GM18870 (cell line): ENCODE measurements around the gene CBX8.

Experiments used
- ATAC-seq: cut with Tn5 transposase; IDR thresholded peaks from one replicate; pipeline ENCODE4 v1.9.1; 2021; ENCODE audit warnings: moderate library complexity; ENCODE audit not compliant: unreplicated experiment

CBX8 gene

DNA sequence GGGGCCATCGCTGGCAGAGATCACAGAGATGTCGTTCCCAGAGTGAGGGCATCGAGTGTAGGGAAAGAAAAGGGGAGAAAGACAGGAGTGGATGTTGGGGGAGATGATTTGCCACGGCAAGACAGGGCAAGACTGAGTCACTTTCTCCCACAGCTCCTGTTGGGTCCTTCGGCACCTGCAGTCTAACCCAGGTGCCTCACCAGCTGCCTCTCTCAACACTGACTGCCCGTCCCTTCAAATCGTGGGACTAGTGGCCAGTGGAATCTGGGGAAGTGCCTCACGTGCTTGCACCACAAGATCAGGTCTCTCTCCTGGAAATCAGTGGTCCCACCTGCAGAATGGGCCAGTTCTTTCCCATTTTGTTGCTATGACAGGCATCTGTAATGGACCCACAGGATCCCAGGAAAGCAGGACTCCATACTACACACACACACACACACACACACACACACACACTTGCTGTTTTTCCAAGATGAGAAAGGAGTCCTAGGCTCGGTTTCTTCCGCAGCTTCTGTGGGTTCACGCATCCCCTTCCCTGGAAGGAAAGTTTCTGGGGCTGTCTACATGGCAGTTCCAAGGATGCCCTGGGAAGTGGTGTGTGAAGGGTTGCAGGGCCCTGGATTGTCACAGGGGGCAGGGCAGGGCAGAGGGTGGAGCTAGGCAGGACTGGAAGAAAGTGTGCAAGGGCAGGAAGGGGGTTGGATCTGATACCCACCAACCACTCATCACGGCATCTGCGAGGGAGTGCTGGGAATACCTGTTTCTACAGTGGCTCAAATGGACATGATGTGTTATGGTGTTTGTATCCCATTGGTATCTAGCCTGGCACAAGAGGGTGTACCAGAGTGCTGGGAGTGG, 10.2 kb upstream of the CBX8 start:
- ATAC-seq = no peak

DNA sequence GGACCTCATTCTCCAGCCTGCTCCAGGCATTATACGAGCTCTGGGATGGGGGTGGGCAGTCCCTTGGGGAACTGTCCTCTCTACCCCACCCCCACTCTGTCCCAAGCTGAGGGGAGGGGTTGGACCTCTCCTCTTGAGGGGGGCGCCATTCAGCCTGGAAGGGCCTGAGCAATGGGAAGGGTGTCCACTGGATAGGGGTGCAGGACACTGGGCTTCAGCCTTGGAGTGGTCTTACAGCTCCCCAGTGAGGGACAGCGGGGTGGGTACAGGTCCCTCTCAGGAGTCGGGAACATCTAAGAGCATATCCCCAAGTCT, 9.5 kb upstream of the CBX8 start:
- ATAC-seq = no peak

DNA sequence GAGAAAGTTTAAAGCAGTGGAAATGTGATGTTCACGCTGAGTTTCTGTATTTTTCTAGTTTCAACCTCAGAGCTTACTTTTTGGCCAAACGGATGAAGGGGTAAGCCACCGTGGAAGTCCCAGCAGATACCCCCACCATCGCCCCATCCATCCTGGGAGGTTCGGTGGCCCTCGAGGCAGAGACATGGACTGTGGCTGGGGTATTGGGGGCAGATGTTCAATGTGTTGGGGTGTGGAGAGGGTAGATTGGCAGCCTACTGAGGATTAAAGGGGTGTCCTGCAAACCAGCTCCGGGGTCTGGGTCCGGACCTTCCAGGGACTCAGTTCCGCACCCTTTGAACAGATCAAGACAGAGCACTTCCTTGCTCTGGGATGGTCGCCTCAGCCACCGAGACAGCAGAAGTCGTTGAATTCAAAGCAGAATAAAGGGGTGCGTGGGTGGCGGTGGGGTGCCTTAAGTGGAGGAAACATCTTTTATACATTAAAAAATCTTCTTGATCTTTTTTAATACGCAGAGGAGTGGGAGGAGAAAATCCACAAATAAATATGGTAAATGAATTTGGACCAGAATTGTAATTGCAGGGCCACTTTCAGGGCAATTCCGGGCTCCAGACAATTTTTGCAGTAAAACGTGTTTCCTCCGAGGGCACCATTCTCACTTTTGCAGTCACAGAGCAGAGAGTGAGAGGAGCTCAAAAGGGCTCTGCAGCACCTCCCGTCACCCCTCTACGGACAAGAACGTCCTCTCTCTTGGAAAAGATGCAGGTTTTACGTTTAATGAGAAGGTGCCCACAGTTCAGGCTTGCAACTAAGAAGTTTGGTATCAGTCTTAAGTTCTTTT, 8.2 kb upstream of the CBX8 start:
- ATAC-seq = peak; percentile 8

DNA sequence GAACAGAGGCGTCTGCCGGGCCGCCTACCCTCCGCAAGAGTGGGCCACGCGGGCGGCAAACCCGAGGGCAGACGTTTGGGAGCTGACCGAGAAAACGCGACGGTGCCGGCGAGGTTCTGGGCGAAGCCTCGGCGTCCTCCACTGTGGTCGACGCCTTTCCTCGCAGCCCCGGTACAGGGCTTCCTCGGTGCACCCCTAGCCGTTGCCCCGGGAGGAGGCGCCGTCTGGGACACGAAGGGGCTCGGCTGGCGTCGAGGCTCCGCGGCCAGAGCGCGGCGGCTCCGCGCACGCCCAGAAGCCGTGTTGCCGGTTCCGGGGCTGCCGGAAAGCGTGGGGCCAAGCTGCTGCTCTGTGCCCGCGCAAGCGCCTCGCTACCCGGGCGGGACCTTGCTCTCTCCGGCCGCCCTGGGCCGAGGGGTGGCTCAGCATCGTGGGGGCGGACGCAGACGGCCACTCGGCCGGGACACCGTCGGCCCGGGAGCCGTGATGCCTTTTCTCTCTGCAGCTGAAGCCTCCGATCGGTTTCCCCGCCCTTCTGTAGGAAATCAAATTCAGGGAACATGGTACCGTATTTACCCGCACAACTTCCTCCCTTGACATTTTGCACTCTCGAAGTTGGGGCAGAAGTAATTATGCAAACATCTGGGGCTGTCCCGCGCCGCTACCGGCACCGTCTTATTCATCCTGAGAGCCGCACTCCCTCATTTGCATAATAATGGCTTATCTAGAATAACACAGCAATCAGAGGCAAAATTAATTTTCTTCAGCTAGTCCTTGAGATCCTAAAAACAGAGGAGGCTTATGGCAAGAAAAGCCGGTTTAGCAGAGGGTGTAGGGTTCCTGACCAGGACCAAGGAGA, 7.3 kb upstream of the CBX8 start:
- peak; percentile 62 for ATAC-seq

DNA sequence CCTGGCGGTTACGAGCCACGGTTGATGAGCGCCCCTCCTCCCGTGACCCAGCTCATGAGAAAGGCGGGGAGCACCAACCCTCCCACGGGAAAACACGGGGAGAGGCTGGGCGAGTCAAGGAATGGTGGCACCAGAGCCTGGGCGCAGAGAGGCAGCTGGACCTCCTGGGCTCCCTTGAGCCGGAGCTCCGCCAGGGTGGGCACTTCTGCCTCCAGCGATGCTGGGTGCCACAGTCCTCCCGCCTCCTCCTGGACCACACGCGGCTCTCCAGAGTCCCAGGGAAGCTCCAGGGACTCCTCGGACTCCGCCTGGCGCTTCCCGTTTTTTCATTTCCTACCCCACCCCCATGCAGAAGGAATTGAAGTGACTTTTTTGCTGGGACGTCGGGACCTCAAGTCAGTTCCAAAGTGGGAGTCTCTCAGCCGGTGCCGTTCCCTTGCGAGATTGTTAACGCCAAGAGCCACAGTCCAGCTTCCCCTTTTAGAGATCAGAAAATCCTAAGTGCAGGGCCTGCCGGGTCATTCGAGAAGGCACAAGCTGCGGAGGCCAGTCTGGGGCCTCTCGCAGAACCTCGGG, 6.6 kb upstream of the CBX8 start:
- no peak for ATAC-seq

DNA sequence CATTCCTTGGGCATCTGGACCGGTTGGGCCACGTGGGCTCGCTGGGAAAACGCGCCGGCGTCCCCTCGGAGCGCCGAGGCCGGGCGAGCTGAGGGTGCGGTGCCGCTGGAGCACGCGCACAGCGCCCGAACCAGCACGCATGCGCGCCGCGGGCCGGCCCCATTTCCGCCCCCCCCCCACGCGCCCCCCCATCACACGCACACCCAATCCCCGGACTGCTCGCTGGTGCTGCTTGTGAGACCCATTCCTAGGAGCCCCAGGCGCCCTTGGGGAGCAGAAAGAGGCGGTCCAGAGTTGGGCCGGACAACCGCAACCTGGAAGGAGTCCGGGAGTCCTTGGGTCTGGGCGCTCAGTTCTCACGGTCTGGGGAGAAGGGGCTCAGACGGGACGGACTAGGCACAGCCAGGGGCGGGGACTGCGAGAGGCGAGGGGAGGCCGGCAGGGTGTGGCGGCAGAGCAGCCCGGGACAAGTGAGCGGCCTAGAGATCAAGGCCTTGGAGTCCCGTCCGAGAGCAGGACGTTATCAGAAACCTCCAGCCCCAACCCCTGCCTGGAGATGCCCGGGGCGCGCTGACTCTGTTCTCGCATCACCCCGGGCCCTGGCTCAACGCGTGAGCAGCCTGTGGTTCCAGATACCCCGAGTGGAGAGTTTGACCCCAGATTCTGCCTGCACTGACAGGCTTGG, 6.0 kb upstream of the CBX8 start:
- ATAC-seq = no peak

DNA sequence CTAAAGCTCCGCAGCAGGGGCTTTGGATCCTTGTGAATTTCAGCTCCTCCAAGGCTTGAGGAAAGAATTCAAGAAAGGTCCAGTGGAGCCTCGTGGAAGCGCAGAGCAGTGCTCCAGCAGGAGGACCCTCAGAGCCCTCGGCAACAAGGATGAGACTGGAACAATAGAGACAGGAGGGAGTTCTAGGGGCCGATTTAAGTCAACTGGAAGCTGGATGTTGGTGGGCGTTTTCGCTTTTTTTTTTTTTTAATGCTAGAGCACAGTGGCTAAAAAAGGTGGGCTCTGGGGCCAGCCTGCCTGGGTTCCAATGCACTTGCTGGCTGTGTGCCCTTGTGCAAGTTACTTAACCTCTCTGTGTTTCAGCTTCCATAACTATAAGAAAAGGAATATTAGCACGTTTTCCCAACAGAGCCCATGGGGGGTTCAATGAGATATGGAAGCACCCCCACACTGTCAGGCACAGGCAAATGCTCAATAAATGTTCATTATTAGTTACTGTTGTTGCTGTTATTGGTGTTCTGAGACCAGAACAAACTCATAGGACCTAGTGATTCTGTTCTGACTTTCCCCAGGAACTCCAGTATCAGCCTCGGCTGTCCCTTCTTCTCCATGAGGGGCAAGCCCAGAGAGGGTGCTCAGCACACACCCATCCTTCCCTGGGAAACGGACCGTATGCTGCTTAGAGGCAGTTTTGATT, 5.3 kb upstream of the CBX8 start:
- ATAC-seq = no peak

DNA sequence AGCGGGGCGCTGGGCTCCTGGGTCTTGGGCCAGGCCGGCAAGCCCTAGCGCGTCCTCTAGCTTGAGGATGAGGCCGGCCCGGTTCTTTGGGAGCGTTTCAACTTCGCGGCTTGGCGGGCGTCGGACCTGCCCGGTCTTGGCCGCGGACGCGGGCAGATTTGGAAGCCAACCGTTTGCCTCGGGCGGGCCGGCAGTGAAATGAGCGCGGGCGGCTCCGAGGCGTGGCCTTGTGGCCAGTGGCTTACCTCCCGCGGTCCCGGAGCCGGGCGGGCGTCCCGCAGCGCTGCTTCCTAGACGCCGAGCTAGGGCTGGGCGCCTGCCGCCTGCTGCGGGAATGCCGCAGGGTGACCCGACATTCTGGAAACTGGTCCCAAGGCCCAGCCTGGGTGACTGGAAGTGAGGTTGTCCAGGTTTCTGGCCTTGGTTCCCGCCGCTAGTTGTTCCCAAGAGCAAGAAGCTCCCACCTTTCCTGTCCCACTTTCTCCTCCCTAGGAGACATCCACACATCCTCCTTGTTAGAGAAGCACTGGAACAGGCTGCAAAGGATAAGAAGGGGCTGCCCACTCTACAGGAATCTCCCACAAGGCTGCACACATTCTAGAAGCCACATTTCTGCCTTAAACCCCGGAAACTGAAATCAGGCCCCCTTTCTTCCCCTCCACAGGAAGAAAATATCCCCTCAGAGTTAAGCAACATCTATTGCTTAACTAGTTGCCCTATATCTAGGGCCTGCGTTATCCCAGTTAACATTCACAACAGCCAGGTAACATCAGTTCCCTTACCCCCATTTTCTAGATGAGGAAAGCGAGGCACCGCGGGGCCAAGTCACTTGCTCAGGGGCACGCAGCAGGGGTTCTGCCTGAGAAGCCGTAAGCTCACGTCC, 4.5 kb upstream of the CBX8 start:
- ATAC-seq = no peak

DNA sequence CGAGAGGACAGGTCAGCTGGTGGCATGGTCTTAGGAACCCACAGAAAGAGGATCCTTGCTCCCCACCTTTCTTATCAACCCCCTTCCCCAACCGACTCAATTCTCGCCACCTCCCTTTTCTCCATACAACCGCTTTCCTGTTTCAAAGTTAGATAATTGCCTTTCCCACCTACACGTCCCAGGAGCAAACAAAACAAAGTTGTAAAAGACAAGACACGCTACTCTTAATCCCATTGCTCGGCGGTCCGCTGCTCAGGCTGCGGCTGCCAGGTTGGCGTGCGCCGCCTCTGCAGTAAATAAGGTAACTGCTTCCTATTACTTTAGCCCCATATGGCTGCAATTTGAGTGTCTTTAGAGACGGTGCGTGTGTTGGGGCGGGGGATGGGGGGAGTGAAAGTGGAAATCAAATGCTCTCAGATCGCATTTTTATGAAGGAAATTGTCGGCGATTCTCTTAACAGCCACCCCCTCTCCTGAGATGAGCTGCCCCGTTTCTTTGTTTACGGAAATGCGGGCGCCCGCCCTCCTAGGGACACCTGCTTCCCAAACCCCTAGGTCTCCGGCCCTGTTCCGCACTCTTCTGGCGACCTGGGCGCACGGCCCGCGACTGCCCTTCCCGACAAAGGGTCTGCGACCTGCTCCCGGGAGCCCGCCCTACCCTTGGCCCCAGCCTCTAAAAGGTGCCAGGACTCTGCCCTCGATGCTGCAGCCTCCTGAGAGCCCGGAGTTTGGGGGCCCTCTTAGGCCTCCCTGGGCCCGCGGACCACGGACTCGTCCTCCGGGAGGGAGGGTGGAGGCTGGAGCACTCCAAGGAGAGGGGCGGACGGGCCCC, 3.7 kb upstream of the CBX8 start:
- ATAC-seq = no peak

DNA sequence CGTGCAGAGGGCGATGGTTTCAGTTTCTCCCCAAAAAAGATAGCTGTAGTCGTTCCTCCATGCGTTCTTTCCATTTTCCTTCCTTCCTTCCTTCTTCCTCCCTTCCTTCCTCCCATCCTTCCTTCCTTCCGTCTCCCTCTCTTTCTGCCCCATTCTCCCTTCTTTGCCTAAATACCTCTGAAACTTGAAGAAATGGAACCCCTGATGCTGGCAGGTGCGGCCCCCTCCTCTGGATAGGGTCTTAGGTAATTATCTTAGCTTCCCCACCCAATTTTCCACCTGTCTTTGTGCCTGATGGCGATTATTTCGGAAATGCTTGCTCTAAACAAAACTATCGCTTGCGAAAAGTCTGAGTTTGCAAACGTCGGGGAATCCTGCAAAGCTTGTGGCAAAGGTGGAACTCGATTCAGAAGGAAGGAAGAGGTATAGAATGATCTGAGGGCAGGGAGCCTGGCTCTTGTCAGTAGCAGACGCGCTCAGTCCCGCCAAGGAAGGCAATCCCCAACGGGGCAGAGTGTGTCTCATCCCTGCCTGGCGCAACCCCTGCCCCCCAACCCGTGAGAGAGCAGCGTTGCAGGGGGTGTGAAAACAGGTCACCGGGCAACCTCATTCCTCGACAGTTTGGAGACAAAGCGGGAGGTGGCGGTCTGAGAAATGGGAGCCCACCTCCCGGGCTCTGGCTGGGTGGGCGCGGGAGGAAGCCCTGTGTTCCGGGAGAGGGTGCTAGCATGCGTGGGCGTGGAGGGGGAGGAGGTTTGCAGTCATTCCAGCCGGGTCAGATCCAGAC, 2.9 kb upstream of the CBX8 start:
- ATAC-seq = no peak

DNA sequence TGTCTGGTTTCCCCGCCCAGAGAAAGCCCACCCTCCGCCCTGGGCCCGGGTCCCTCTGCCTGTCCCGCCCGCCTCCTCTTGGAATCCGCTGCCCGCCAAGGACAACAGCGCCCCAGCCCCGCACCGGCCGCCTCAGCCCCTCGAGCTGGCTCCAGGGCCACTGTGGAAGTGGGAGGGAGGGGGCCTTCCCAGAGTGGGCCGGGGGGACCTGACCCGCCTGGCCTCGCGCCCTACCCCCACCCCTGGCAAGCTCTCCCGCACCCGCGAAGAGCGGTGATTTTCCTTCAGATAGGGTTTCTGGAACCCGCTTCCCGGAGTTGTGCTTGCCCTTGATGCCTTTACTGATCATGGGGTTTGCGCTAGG, 2.3 kb upstream of the CBX8 start:
- ATAC-seq = no peak

DNA sequence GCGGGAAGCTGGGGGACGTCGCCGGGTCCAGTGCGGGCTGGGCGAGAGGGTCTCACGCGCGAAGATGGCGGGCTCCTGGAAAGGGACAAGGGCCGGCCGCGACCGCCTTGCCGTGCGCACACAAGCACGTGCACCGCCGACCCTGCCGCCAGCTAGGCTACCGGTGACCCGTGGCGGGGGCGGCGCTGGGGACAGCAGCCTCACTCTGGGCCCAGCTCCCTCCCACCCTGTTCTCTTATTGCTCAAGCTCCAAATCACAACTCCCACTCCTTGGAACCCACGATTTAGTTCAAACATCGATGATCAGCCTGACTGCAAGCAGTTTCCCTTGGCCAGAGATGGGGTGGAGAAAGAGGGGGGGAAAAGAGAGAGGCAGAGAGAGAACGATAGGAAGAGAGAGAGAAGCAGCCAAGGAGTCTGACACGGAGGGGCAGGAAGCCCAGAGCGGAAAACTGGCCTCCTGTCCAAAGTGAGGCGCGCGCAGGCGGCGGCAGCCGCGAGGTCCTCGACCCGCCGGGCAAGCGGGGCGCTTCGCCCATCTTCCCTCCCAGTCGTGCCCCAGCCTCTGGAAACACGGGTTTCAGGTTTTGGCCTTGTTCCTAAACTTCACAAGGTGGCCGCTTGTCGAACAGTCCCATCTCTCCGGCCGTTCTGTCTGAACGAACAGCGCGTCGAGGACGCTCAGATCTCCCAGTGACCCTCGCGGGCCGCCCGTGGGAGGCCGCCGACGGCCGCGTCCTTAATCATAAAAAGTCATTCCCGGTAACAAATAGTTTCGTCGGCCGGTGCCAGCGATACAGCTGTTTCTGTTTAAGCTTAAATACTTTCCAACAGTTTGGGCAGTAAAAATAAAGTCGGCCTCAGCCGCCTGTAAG, 1.7 kb upstream of the CBX8 start:
- no peak for ATAC-seq

DNA sequence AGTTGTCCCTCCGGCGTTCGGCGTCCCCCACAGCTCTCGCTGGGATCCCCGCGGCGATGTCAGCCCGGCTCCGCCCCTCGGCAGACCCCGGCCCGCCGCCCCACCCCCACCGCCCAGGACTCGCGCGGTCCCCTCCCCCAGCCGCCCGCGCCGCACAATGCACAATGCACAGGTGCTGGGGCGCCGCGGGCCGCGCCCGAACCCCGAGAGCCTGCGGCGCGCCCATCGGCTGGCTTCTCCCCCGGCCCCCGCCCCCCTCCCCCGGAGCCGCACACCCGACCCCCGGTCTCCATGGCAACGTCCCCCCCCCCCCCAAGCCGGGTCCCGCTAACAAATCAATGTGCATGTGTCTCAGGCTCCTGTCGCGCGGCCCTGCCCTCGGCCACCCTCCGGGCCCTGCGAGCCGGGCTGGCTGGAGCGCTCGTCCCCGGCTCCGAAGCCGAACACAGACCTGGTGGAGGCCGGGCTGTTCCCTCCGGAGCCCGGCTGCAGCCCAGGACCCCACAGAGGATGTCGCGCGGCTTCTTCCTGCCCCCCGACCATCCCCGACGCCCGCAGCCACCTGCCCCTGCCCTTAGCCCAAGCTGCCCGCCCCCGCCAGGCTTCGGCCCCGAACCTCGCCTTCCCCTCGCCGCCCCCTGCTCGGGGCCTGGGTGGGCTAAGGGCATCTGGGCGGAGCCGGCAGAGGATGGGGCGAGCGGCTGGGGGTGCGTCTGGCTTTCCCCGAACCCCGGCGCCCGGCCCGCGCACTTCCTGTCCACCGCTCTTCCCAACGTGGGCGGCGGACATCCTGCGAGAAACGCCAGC, 818 bp upstream of the CBX8 start:
- ATAC-seq = no peak

DNA sequence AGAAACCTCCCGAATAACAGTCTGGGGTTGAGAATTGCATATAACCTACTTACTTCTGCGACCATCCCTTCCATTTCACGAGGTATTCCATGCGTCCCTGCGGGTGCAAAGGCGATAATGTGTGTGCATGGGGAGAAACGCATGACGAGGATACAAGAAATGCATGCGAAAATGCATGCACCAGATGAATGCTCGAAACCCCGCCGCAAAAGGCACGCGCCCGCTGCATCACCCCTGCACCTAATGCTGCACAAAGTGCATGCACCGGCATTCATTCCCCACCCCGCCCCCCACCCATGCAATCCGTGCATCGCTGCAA, 474 bp downstream of the CBX8 start:
- no peak for ATAC-seq

DNA sequence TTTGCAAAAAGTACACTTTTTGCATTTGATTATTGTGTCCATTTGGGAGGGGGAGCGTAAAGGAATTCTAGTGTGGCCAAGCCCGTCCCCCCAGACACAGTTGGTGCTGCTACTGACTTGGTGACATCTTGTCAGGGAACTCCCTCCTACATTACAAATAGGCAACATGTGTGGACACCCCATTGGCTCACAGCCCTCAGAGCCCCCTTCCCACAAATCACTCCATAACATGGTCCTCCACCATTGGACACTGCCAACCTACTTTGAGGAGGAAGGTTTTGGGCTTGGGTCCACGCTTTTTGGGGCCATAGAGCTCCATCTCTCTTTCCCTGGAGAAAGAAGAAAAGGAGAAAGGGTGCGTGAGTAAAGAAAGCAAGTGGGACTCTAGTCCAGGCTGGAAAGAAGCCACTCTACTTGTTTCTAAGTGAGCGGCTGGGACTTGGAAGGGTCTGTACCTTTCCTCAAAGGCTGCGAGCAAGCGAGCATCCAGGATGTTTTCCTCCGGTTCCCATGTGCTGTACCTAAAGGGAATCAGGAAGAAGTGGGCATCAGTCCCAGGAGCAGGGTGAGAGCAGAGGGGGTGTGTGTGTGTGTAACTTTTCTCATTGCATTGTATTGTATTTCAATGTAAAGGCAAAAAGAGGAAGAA, 958 bp downstream of the CBX8 start:
- no peak for ATAC-seq
